HCT116 (cell line): ENCODE data around the gene DKK3. TPM values are rescaled to one million over a fixed set of nuclear protein-coding genes. Genes with fewer than 3 reads are reported as not detected.

Source experiments
- ATAC-seq: fragments of 200-7000 bp; cut with Tn5 transposase; 2 replicates; pipeline ENCODE4 v1.9.1; 2020; ENCODE audit warnings: mild to moderate bottlenecking, moderate library complexity
- BruUV-seq: library from RNA; stranded (reverse); fragments of 400-500 nt; replicated peaks from 2 replicates; lab custom pipeline; 2021; lab: Mats Ljungman, UMichigan
- CTCF ChIA-PET: fragments of 300-600 bp; sonication (Branson Sonifier 250); formaldehyde crosslinking; loops from one replicate; lab custom pipeline; 2021; ENCODE audit warnings: antibody characterized with exemption; lab: Charles Lee
- POLR2A ChIA-PET: fragments of 300-600, 350-600 bp; sonication (Branson Sonifier 250); formaldehyde crosslinking; loops from one replicate; lab custom pipeline; 2021; ENCODE audit warnings: antibody characterized with exemption; lab: Charles Lee
- RAD21 ChIA-PET, 2 experiments: fragments of 300-600 bp; sonication (Branson Sonifier 250); formaldehyde crosslinking; loops; one replicate each; lab custom pipeline; 2023; ENCODE audit warnings: low total read pairs in 2 of 2; ENCODE audit not compliant: uncharacterized antibody in 2 of 2, unreplicated experiment in 2 of 2, low non-redundant PET in 1 of 2; lab: Charles Lee
- DNase-seq: peaks from one replicate; pipeline ENCODE4 v3.0.0-alpha.2; 2010; ENCODE audit warnings: low read depth, low spot score
- H2AFZ ChIP-seq: fragments of 200-600 bp; shearing (Covaris generic), sonication (generic); 2 replicates; pipeline ENCODE4 v1.6.1; 2017; ENCODE audit warnings: low read depth, mixed run types, mixed read lengths, antibody characterized with exemption, low read length; ENCODE audit not compliant: poor library complexity, severe bottlenecking
- H3K27ac ChIP-seq: 2 replicates; pipeline ENCODE4 v1.5.1; 2012; ENCODE audit warnings: low read depth, low read length
- H3K27me3 ChIP-seq: fragments of 200-600 bp; sonication (generic); 2 replicates; pipeline ENCODE4 v1.6.1; 2016; ENCODE audit warnings: mixed run types, low read length, mixed read lengths; ENCODE audit not compliant: insufficient read depth
- H3K36me3 ChIP-seq, 2 experiments: fragments of 200-500 bp in 1 of 2; fragments of 200-600 bp in 1 of 2; sonication (Bioruptor generic) in 1 of 2; sonication (generic) in 1 of 2; 2 replicates each; pipeline versions ENCODE4 v1.5.1 to v1.6.1; 2014 to 2016; ENCODE audit warnings: low read length in 2 of 2, inconsistent platforms in 1 of 2, mixed read lengths in 1 of 2, mixed run types in 1 of 2; ENCODE audit not compliant: insufficient read depth in 2 of 2, control insufficient read depth in 1 of 2
- H3K4me1 ChIP-seq, 2 experiments: fragments of 200-600 bp in 1 of 2; sonication (generic) in 1 of 2; 2 replicates each; pipeline versions ENCODE4 v1.5.1 to v1.6.1; 2012 to 2017; ENCODE audit warnings: low read length in 2 of 2, inconsistent platforms in 1 of 2, mild to moderate bottlenecking in 1 of 2, mixed read lengths in 1 of 2, mixed run types in 1 of 2, moderate library complexity in 1 of 2; ENCODE audit not compliant: insufficient read depth in 2 of 2, control insufficient read depth in 1 of 2
- H3K4me2 ChIP-seq: fragments of 200-600 bp; sonication (generic); 2 replicates; pipeline ENCODE4 v1.6.1; 2017; ENCODE audit warnings: mixed run types, low read length, mixed read lengths
- H3K4me3 ChIP-seq, 2 experiments: fragments of 200-600 bp in 1 of 2; sonication (generic) in 1 of 2; replicated peaks in 1 of 2; 2 replicates each; pipeline ENCODE4 v1.5.1; 2011 to 2016; ENCODE audit warnings: low read length in 2 of 2, control low read depth in 1 of 2, low read depth in 1 of 2, mild to moderate bottlenecking in 1 of 2, mixed read lengths in 1 of 2, mixed run types in 1 of 2
- H3K79me2 ChIP-seq: fragments of 200-600 bp; sonication (generic); 2 replicates; pipeline ENCODE4 v1.6.1; 2017; ENCODE audit warnings: mild to moderate bottlenecking, mixed run types, low read length, moderate library complexity, mixed read lengths; ENCODE audit not compliant: insufficient read depth
- H3K9ac ChIP-seq: fragments of 200-600 bp; sonication (generic); 2 replicates; pipeline ENCODE4 v1.6.1; 2016; ENCODE audit warnings: low read length, mixed read lengths
- H3K9me2 ChIP-seq: fragments of 200-600 bp; sonication (generic), shearing (Covaris generic); 2 replicates; pipeline ENCODE4 v1.6.1; 2017; ENCODE audit warnings: mixed run types, mild to moderate bottlenecking, moderate library complexity; ENCODE audit not compliant: insufficient read depth
- H3K9me3 ChIP-seq, 2 experiments: fragments of 200-500 bp in 1 of 2; fragments of 200-600 bp in 1 of 2; sonication (Bioruptor generic) in 1 of 2; sonication (generic) in 1 of 2; 2 replicates each; pipeline ENCODE4 v1.6.1; 2014 to 2017; ENCODE audit warnings: low read length in 2 of 2, mixed read lengths in 2 of 2, inconsistent platforms in 1 of 2, low read depth in 1 of 2, mild to moderate bottlenecking in 1 of 2, mixed run types in 1 of 2, moderate library complexity in 1 of 2; ENCODE audit not compliant: control insufficient read depth in 1 of 2, insufficient read depth in 1 of 2
- H4K20me1 ChIP-seq: fragments of 200-600 bp; sonication (generic), shearing (Covaris generic); 2 replicates; pipeline ENCODE4 v1.6.1; 2017; ENCODE audit warnings: mixed run types, mild to moderate bottlenecking, moderate library complexity; ENCODE audit not compliant: insufficient read depth
- CBX3 ChIP-seq: IDR thresholded peaks from 2 replicates; pipeline ENCODE4 v1.6.1; 2012; ENCODE audit warnings: low read depth
- CEBPB ChIP-seq: IDR thresholded peaks from 2 replicates; pipeline ENCODE4 v1.6.1; 2012; ENCODE audit warnings: low read depth
- ELF1 ChIP-seq: IDR thresholded peaks from 2 replicates; pipeline ENCODE4 v1.6.1; 2012; ENCODE audit warnings: low read depth, borderline replicate concordance
- EZH2phosphoT487 ChIP-seq: fragments of 200-600 bp; IDR thresholded peaks from 2 replicates; pipeline ENCODE4 v1.6.1; 2018; ENCODE audit warnings: antibody characterized with exemption, borderline replicate concordance
- FOSL1 ChIP-seq: IDR thresholded peaks from 2 replicates; pipeline ENCODE4 v1.6.1; 2012; ENCODE audit warnings: low read depth
- POLR2A ChIP-seq: IDR thresholded peaks from 2 replicates; pipeline ENCODE4 v1.7.0; 2011; ENCODE audit warnings: borderline replicate concordance; ENCODE audit not compliant: insufficient read depth, insufficient read length; ENCODE audit errors: extremely low read depth
- POLR2AphosphoS5 ChIP-seq: IDR thresholded peaks from 2 replicates; pipeline ENCODE4 v1.6.1; 2011; ENCODE audit warnings: mild to moderate bottlenecking, low read depth, low read length, moderate library complexity
- RAD21 ChIP-seq: IDR thresholded peaks from 2 replicates; pipeline ENCODE4 v1.6.1; 2012; ENCODE audit warnings: low read depth, mild to moderate bottlenecking
- SIN3A ChIP-seq: IDR thresholded peaks from 2 replicates; pipeline ENCODE4 v1.6.1; 2012; ENCODE audit warnings: low read depth
- TCF7L2 ChIP-seq: IDR thresholded peaks from 2 replicates; pipeline ENCODE4 v1.7.0; 2011; ENCODE audit warnings: borderline replicate concordance, inconsistent platforms; ENCODE audit not compliant: insufficient read depth, insufficient read length; ENCODE audit errors: extremely low read depth
- intact Hi-C: fragments of 100-400 bp; cut with micrococcal nuclease; formaldehyde crosslinking; loops from 2 replicates; pipeline ENCODE4 v1.10.0; 2022
- total RNA-seq: library from RNA; stranded (reverse); gene quantifications from one replicate; pipeline ENCODE4 v1.2.1, GENCODE V29; 2021; ENCODE audit not compliant: unreplicated experiment
- TF ChIP-seq, protein P1 (sequence below): IDR thresholded peaks from 2 replicates; pipeline ENCODE4 v1.6.1; 2012
- TF ChIP-seq, protein P2 (sequence below): IDR thresholded peaks from 2 replicates; pipeline ENCODE4 v1.6.1; 2011; ENCODE audit warnings: mild to moderate bottlenecking, low read length, moderate library complexity; ENCODE audit not compliant: insufficient replicate concordance; ENCODE audit errors: extremely low read depth

The DKK3 gene
- total RNA-seq, 1 experiment from 2014 or later: 0.49 TPM

DNA sequence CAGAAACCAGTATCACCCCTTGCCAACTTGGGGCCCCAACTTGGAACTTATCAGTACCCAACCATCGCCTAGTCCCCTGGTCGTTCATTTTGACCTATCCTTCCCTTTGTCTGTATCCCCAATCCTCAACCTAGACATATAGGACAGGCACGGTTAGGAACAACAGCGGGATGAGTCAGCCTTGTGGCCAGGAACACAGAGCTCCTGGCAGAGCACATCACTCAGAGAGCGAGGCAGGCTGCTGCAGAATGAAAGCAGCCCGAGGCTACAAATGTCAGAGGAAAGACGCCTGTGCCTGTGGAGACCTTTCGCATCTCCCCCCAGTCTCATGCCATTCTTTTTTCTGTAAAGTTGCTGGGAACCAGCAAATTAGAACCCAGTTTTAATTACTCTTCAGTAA, 14.6 kb downstream of the DKK3 start (continued):
- peak; percentile 17; the same call in 1 of the 2 replicates for TF ChIP-seq POLR2AphosphoS5

DNA sequence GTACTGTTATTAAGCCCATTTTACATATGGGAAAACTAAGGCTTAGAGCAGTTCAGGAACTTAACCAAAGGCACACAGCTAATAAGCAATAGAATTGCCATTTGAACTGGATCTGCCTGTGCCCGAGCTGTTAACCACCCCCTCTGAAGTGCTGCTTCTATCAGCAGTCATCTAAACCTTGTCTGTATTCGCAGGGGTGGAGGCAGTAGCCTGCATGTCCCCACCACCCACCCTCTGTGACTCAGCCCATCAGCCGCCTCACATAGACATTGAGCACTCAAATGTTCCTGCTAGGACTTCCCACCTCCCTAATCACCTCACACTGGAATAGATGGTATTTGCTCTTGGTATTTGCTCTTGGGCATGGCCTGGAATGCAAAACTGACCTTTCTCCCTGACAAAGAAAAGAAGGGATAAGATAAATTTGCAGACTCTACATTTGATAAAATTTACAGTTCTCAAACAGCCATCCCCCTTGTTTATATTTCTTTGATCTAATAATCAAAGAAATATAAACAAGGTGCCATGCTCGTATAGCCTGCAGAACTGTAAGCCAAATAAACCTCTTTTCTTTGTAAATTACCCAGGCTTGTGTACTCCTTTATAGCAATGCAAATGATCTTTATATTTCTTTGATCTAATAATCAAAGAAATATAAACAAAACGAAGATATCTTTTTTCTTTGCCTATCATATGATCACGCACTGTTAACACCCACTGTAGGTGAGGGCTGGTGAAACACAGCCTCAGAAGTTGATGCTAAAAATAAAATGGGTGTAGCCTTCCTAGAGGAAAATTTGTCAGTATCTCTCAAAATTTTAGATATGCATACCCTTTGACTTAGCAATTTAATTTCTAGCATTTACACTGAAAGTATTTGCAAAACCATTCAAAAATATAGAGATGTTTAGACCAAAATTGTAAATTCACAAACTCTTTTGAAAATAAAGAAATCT, 15.9 kb downstream of the DKK3 start:
- Histone ChIP-seq H3K27ac (no peak overlapping the region), H3K9ac (no peak overlapping the region), H3K79me2 (no peaks in the 10 kb centered on the region), H4K20me1 (no peaks in the 10 kb centered on the region), H3K9me3 (no peaks in the 10 kb centered on the region), H3K36me3 (no peaks in the 10 kb centered on the region), H3K9me2 (no peaks in the 10 kb centered on the region), H2AFZ (peak overlapping the region; percentile 36), H3K4me2 (peak overlapping the region; percentile 39), H3K27me3 (no peaks in the 10 kb centered on the region), H3K4me1 (peaks cover 15 to 41% of the 10 kb centered on the region in 2 experiments), H3K4me3 (no peak overlapping the region)
- BruUV-seq: no TSS peak
- ATAC-seq: no peak
- DNase-seq: no peak
- ChIA-PET POLR2A (no interaction called here), CTCF (no interaction called here), RAD21 (no interaction called here)
- intact Hi-C loops: no loop called here
- no peak for TF ChIP-seq SIN3A
- no peak for TF ChIP-seq EZH2phosphoT487
- no peak for TF ChIP-seq TCF7L2
- TF ChIP-seq FOSL1: no peak
- TF ChIP-seq, protein P1, sequence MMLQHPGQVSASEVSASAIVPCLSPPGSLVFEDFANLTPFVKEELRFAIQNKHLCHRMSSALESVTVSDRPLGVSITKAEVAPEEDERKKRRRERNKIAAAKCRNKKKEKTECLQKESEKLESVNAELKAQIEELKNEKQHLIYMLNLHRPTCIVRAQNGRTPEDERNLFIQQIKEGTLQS: no peak
- TF ChIP-seq CBX3: no peak
- no peak for TF ChIP-seq POLR2AphosphoS5
- TF ChIP-seq, protein P2, sequence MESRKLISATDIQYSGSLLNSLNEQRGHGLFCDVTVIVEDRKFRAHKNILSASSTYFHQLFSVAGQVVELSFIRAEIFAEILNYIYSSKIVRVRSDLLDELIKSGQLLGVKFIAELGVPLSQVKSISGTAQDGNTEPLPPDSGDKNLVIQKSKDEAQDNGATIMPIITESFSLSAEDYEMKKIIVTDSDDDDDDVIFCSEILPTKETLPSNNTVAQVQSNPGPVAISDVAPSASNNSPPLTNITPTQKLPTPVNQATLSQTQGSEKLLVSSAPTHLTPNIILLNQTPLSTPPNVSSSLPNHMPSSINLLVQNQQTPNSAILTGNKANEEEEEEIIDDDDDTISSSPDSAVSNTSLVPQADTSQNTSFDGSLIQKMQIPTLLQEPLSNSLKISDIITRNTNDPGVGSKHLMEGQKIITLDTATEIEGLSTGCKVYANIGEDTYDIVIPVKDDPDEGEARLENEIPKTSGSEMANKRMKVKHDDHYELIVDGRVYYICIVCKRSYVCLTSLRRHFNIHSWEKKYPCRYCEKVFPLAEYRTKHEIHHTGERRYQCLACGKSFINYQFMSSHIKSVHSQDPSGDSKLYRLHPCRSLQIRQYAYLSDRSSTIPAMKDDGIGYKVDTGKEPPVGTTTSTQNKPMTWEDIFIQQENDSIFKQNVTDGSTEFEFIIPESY: no peak
- TF ChIP-seq ELF1: no peak
- TF ChIP-seq CEBPB: no peak
- no peak for TF ChIP-seq RAD21
- TF ChIP-seq POLR2A: no peak
